Body of pancreas (tissue), 4 donors: ENCODE data around the gene IGSF21.

Source experiments
- CTCF ChIP-seq, 7 experiments: fragments of 450-650 bp in 4 of 7; fragments of 200-600 bp in 3 of 7; sonication (generic) in 3 of 7; IDR thresholded peaks; one replicate each; pipeline ENCODE4 v1.5.1; 2016 to 2019; ENCODE audit warnings: antibody characterized with exemption in 7 of 7
- POLR2A ChIP-seq, 3 donors: fragments of 450-650 bp; IDR thresholded peaks; one replicate each; pipeline ENCODE4 v1.6.1; 2016; ENCODE audit warnings: antibody characterized with exemption in 3 of 3, mild to moderate bottlenecking in 2 of 3

- TF ChIP-seq CTCF (IDR thresholded peaks at IDR 0.05) (no peak), POLR2A (IDR thresholded peaks at IDR 0.05) (no peak)
Observed at GRCh38 chr1:18426580-18426979, 319.0 kb downstream of the IGSF21 start.
